Dermis blood vessel endothelial cell (primary cell): Measurements from ENCODE around the gene SF1. TPM values are rescaled to one million over a fixed set of nuclear protein-coding genes. Genes with fewer than 3 reads are reported as not detected.

ENCODE experiments used
- DNase-seq: peaks from one replicate; pipeline ENCODE4 v3.0.0; 2010
- total RNA-seq: library from RNA; depleted of rRNA; stranded (reverse); fragments of >200 nt; gene quantifications from 2 replicates; pipeline ENCODE4 v1.2.3, GENCODE V29; 2014

SF1 gene
- total RNA-seq, 1 donor from 2014 or later, result 116 TPM

- no peak for DNase-seq
Measured at GRCh38 chr11:64784813-64785581, 6.7 kb upstream of the SF1 start.

GRCh38 chr11:64778223-64778472 is 194 bp downstream of the SF1 start:
- DNase-seq, result no peak

DNA sequence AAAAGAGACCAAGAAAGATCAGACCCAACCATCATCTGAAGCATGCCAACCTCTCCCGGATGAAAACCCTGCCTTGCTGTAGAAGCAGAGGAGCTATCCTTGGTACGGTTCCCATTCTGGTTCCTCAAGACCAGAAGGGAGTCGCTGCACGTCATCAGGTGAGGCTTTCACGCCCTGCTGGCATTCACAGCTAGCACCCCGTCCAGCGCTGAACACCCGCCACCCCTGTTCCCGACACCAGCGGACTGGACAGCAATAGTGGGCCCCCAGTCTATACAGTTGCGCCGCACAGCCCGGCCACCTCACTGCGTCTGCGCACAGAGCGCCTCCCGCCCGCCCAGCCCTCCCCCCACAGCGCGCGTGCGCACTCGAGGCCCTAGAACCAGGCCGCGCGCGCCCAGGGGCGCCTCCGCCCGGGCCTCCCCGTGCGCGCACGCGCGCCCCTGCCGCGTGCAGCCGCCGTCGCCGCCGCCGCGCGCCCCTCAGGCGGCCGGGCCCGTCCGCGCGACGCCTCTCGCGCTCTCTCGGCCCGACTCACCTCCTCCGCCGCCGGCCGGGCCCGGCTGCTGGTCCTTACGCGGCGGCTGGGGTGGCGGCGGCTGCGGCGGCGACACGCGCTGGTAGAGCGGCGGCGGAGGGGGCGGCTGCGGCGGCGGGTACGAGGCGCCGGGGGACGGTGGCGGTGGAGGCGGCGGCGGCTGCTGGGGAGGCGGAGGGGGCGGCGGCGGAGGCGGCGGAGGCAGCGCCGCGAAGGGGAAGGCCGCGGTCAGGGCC is 706 bp downstream of the SF1 start:
- peak; percentile 87 for DNase-seq

GRCh38 chr11:64776875-64777274 is 1.5 kb downstream of the SF1 start:
- no peak for DNase-seq

GRCh38 chr11:64776425-64776824 is 1.9 kb downstream of the SF1 start:
- DNase-seq, result no peak

GRCh38 chr11:64774144-64774543 is 4.2 kb downstream of the SF1 start:
- no peak for DNase-seq

GRCh38 chr11:64772303-64773018 is 5.9 kb downstream of the SF1 start:
- DNase-seq, result peak; percentile 59

- no peak for DNase-seq
Measured at GRCh38 chr11:64771861-64772260, 6.5 kb downstream of the SF1 start.

DNA sequence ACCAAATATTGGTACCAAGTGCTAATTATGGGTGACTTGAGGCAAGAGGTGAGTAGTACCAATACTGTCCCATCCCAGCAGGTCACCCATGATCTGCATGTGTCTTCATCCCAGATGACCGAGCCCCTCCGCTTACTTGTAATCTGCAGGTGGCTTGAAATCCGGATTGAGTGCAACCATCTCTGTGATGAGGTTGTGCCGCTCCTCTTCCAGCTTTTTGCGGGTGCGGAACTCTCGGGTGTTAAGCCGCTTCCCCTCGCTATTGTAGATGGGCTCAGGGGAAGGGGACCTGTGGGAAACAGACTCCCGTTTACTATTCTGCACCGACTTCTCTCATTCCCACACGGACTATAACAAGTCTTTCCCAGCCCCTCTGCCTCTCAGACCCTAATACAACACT is 8.2 kb downstream of the SF1 start:
- DNase-seq, result no peak

DNA sequence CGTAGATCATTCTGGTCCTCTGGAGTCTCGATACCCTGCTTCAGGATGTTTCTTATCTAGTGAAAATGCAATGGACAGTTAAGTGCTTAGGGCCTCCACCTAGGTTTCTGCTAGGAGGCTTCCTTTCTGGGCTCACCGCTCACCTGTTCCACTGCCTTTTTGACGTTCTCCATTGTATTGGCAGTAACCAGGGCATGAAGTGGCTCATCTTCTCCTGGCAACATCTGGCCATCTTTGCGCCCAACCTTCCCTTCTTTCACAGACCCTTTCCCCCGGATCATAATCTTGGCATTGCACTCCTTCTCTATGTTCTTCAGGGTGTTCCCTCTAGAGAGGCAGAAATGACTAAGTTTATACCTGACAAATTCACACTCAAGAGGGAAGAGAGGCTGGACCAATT is 9.1 kb downstream of the SF1 start:
- DNase-seq, result no peak

GRCh38 chr11:64768300-64768694 is 10.0 kb downstream of the SF1 start:
- DNase-seq, result no peak

GRCh38 chr11:64767344-64768299 is 10.7 kb downstream of the SF1 start:
- peak; percentile 89 for DNase-seq

GRCh38 chr11:64766881-64767280 is 11.5 kb downstream of the SF1 start:
- DNase-seq, result no peak

DNA sequence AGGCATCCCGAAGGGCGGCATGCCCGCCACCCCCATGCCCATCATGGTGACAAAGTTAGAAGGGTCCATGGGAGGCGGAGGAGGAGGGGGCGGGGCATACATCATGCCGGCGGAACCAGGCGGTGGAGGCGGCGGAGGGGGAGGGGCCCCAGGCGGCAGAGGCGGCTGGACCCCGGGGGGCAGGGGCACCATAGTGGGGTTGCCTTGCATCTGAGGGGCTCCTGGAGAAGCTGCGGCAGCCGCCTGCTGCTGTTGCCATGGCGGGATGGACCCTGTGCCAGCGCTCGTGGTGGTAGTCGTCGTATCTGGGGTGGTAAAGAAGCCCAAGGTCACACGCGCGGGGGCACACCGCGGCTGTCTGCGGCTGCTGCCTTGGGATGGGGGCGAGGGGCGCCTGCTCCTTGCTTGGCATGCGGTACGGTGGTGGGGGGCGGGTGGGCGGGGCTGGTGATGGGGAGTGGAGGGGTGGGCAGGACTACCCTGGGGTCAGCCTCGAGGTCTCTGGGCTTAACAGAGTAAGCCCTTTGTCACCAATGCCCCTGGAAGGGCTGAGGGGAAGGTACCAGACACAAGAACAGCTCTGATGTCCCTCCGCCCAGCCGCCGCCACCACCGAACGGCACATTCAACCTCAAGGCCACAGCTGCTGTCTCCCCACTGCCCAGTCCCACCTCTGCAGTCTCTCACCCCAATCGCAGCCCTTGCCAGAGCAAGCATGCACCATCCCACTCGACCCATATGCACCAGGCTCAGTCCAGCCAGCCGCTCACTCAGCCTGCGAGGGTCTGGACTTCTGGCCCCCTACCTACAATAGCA is 12.3 kb downstream of the SF1 start:
- no peak for DNase-seq

DNA sequence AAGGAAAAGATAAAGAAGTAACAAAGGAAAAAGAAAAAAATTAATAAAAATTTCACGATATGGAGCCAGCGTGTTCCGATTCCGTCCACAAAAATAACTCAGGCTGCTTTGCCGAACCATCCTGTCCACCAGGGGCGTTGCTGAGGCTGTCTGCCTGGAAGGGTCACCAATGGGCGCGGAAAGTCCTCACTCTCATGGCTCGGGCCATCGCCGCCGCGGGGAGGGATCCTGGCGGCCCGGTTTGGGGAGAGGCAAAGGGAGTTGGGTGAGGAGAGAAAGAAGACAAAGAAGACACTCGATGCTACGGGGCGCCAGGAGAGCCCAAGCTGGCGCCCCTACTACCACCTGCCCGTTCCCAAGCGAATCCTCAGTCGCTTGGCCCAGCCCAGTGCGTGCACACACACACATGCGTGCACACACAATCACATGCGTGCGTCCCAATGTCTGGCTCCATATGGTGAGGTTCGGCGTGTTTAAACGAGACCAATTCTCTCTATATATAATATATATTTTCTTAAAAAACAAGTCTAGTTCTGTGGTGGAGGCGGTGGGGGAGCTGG is 13.0 kb downstream of the SF1 start:
- no peak for DNase-seq

GRCh38 chr11:64764753-64765152 is 13.6 kb downstream of the SF1 start:
- no peak for DNase-seq

DNA sequence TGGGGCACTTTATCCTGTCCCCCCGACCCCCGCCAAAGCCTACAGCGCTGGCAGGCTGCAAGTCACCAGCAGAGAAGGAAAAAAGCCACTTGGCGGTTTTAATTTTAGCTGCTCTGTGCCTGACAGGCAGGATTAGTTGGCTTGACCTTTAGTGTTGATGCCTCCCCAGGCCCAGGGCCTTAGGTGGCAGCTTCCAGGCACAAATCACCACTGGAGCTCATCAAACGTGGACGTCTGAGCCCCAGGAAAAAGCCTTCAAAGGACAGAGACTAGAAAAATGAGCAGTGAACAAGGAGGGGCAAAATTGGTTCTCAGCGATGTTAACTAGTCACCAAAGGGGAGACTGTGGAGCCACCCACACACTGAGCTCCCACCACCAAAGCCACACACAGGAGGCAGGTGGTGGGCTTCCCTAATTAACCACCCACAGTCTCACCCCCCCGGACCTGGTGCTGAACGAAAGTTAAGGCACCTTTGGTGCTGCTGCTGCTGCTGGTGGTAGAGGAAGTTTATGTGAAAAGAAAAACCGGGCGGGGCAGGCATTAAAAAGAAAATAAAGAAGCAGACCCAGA is 14.2 kb downstream of the SF1 start:
- no peak for DNase-seq

DNA sequence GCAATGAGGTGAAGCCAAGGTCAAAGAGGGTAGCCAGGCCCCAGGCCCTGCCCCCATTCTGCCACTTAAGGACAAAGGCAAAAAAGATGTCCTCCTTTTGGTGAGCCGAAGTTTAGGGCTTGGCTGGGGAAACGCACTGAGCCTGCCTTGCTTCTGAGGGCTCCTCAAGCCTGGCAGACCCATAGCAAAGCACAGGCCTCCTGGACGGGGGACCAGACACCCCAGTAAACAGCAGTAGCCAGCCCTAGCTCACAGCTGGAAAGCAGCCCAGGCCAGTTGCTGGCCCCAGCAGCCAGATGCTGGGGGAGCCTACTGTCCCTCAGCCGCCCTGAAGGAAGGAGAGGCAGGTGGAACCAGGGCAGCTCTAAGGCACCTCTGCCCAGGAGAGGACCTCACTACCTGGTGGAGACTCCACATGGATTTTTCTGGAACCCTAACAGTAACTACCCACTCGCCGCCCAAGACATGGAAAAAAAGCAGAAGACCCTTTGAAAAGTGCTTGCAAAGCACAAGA is 14.8 kb downstream of the SF1 start:
- no peak for DNase-seq

GRCh38 chr11:64762674-64763525 is 15.4 kb downstream of the SF1 start:
- peak; percentile 86 for DNase-seq

- DNase-seq, result no peak
Measured at GRCh38 chr11:64762277-64762673, 16.1 kb downstream of the SF1 start.
